GM12874 (cell line): Measurements from ENCODE around the gene ERAL1.

Source experiments
- CTCF ChIP-seq: IDR thresholded peaks from 2 replicates; pipeline ENCODE4 v1.5.1; 2011; ENCODE audit warnings: low read depth, mild to moderate bottlenecking, control low read depth, low read length, moderate library complexity; ENCODE audit not compliant: insufficient read depth

ERAL1 gene

DNA sequence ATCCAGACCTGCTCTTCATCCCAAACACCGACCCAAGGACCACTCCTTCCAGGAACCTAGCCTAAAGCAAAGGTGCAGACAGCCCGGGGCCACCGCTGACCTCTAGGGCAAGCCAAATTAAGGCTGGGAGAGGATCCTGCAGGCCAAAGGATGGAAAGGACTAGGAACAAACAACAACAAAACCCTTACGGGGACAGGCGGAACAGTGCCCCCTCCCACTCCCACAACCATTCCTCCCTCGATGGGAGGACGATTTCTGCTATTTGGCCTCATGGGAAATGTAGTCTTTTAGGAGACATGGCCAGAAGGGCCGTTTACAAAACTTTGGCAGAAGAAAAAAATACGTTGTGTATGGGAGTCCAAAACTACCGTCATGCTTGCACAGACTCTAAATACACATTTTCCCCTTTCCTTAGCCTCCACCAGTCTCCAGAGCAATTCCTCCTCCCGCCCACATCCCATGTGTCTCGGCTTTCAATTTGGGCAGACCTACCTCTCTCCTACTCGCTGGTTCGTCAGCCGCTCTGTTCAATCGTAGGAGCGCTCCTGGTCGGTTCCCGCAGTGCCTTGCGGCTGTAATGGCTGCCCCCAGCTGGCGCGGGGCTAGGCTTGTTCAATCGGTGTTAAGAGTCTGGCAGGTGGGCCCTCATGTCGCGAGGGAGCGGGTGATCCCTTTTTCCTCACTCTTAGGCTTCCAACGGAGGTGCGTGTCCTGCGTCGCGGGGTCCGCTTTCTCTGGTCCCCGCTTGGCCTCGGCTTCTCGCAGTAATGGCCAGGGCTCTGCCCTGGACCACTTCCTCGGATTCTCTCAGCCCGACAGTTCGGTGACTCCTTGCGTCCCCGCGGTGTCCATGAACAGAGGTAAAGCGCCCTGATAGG lies at the start of gene ERAL1:
ERAL1 (plus strand) TSS at position 560 of the 879 bp plus-strand sequence; CDS start at position 579, 19 bp downstream.
- TF ChIP-seq CTCF: no peak

DNA sequence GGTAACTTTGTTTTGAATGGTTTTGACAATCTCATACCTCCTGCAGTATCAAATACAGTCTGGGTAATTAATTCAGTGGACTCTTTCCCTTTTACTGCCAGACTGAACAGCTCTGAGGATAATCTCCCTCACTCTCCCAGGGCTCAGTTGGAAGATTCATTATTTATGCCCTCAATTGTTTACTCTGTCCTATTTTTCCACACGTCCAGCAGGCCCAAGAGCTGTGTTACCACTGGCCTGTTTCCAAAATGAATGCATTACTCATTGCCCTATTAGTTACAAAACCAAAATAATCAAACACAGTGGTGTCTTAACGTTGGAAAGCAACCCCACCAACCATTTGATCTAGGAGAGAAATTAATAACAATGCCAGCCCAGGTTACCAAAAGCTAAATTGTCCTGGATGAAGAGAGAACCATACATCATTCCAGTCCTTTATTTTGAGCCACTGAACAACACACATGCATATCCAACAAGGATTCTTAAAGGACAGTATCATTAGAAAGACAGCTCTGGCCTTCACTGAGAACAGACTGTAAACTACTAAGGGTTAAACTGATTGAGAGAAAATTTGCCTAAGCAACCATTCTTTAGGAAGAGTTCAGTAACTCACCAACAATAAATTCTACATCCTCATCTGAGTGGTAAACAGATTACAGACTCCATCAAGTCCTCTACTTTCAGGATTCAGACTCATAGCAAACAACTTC lies 46.7 kb upstream of the ERAL1 start:
- no peak for TF ChIP-seq CTCF

DNA sequence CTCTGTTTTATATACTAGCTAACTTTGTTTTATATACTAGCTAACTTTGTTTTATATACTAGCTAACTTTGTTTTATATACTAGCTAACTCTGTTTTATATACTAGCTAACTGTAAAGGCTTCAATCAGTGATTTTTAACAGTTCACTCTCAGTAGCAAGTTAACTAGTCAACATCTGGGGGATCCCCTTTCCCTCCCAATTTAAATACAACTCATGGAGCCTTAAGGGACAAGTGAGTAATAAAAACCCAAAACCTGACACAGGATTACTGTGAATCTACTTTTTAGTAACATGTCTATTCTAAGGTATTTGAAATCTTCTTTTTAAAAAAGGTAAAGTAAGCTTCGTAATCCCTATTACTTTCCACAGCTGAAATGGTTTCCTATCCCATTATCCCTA lies 44.4 kb upstream of the ERAL1 start:
- TF ChIP-seq CTCF: no peak

GRCh38 chr17:28811651-28812090 lies 43.1 kb upstream of the ERAL1 start:
- TF ChIP-seq CTCF: no peak

GRCh38 chr17:28812091-28812747 lies 42.6 kb upstream of the ERAL1 start:
- no peak for TF ChIP-seq CTCF

DNA sequence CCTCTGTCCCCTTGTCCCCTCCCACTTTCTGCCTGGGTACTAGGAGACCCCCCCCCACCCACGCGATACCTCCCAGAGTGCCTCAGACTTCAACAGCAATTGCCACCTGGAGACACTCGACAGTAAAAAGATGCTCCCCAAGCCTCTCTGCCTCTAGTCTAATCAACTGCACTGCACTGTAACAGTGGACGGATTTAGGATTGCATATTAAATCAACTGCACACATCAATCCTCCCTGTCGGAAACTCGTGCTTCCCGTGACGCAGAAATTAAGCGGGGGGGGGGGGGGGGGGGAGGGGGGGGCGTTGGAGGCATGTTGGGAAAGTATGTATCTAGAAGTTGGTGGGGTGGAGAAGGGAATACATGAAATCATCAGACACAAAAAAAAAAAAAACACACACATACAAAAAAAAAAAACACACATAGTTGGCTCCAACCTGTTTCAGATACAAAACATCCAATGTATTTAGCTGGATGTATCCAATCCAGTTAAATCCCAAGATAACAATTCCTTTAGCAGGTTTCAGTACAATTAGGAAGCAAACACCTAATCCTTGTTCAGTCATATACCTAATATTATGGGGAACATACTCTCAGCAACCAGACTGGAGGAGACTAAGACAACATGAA lies 42.0 kb upstream of the ERAL1 start:
- no peak for TF ChIP-seq CTCF

- TF ChIP-seq CTCF: no peak
Measured at GRCh38 chr17:28816540-28816939, 38.3 kb upstream of the ERAL1 start.
